ENCODE measurements around the gene MAPKBP1. TPM values are rescaled to one million over a fixed set of nuclear protein-coding genes. Genes with fewer than 3 reads are reported as not detected.

MAPKBP1 gene
- polyA plus RNA-seq, 1 donor from 2014 or later: 30.3 TPM

GRCh38 chr15:41797201-41797944 is 23.1 kb downstream of the MAPKBP1 start:
- Histone ChIP-seq H4K20me1 (ENCODE audit: insufficient read depth) (no peaks in the 10 kb centered on the region), H3K79me2 (replicated peaks; ENCODE audit: insufficient read depth, low read length) (no peaks in the 10 kb centered on the region)
- TF ChIP-seq REST (IDR thresholded peaks at IDR 0.05; ENCODE audit: borderline replicate concordance): no peak
- TF ChIP-seq EZH2 (IDR thresholded peaks at IDR 0.05; ENCODE audit: borderline replicate concordance, insufficient read depth, low read length, poor library complexity, severe bottlenecking): no peak
- no peak for TF ChIP-seq TAF1 (IDR thresholded peaks at IDR 0.05; ENCODE audit: low read depth)
- no peak for TF ChIP-seq MXI1 (conservative IDR thresholded peaks at IDR 0.05; ENCODE audit: poor library complexity, severe bottlenecking)
- TF ChIP-seq CTCF (IDR thresholded peaks at IDR 0.05; ENCODE audit: poor library complexity, severe bottlenecking): no peak
- no peak for TF ChIP-seq RAD21 (conservative IDR thresholded peaks at IDR 0.05)
- no peak for TF ChIP-seq EP300 (conservative IDR thresholded peaks at IDR 0.05; ENCODE audit: poor library complexity, severe bottlenecking)
- TF ChIP-seq SMC3 (conservative IDR thresholded peaks at IDR 0.05; ENCODE audit: poor library complexity): no peak
- TF ChIP-seq POLR2AphosphoS5 (IDR thresholded peaks at IDR 0.05): no peak

GRCh38 chr15:41798607-41799487 is 24.6 kb downstream of the MAPKBP1 start:
- Histone ChIP-seq H3K27ac (ENCODE audit: low read length) (no peak overlapping the region), H3K79me2 (replicated peaks; ENCODE audit: insufficient read depth, low read length) (no peaks in the 10 kb centered on the region), H2AFZ (ENCODE audit: low read depth, low read length) (no peak overlapping the region), H3K9me3 (ENCODE audit: low read length) (no peaks in the 10 kb centered on the region), H3K4me3 (ENCODE audit: low read length) (no peak overlapping the region), H3K9me2 (ENCODE audit: insufficient read depth, low read length) (no peaks in the 10 kb centered on the region), H3K4me2 (ENCODE audit: low read length) (no peak overlapping the region), H3K9ac (ENCODE audit: low read length) (no peak overlapping the region), H3F3A (ENCODE audit: insufficient read depth, low read length, poor library complexity, severe bottlenecking) (no peaks in the 10 kb centered on the region), H3K27me3 (ENCODE audit: insufficient read depth, low read depth, low read length) (no peaks in the 10 kb centered on the region), H4K20me1 (ENCODE audit: insufficient read depth) (no peaks in the 10 kb centered on the region), H3K36me3 (ENCODE audit: insufficient read depth, low read length) (no peaks in the 10 kb centered on the region)
- no peak for TF ChIP-seq RAD21 (conservative IDR thresholded peaks at IDR 0.05)
- TF ChIP-seq POLR2AphosphoS5 (IDR thresholded peaks at IDR 0.05): no peak
- no peak for TF ChIP-seq TAF1 (IDR thresholded peaks at IDR 0.05; ENCODE audit: low read depth)
- no peak for TF ChIP-seq MXI1 (conservative IDR thresholded peaks at IDR 0.05; ENCODE audit: poor library complexity, severe bottlenecking)
- TF ChIP-seq EP300 (conservative IDR thresholded peaks at IDR 0.05; ENCODE audit: poor library complexity, severe bottlenecking): no peak
- no peak for TF ChIP-seq EZH2 (IDR thresholded peaks at IDR 0.05; ENCODE audit: borderline replicate concordance, insufficient read depth, low read length, poor library complexity, severe bottlenecking)
- no peak for TF ChIP-seq CTCF (IDR thresholded peaks at IDR 0.05; ENCODE audit: poor library complexity, severe bottlenecking)
- TF ChIP-seq REST (IDR thresholded peaks at IDR 0.05; ENCODE audit: borderline replicate concordance): no peak
- no peak for TF ChIP-seq SMC3 (conservative IDR thresholded peaks at IDR 0.05; ENCODE audit: poor library complexity)

More at GRCh38 chr15:41797201-41797944, 23.1 kb downstream of the MAPKBP1 start:
- H3K9me2 ChIP-seq (ENCODE audit: insufficient read depth, low read length): no peaks in the 10 kb centered on the region
- no peak overlapping the region for H3K4me3 ChIP-seq (ENCODE audit: low read length)
- no peaks in the 10 kb centered on the region for H3K36me3 ChIP-seq (ENCODE audit: insufficient read depth, low read length)
- no peak overlapping the region for H2AFZ ChIP-seq (ENCODE audit: low read depth, low read length)
- no peak overlapping the region for H3K27ac ChIP-seq (ENCODE audit: low read length)
- H3K9ac ChIP-seq (ENCODE audit: low read length): no peak overlapping the region
- H3F3A ChIP-seq (ENCODE audit: insufficient read depth, low read length, poor library complexity, severe bottlenecking): no peaks in the 10 kb centered on the region
- no peaks in the 10 kb centered on the region for H3K9me3 ChIP-seq (ENCODE audit: low read length)
- no peak overlapping the region for H3K4me2 ChIP-seq (ENCODE audit: low read length)
- H3K27me3 ChIP-seq (ENCODE audit: insufficient read depth, low read depth, low read length): no peaks in the 10 kb centered on the region

All from neural cell (in vitro differentiated cells).